HG03521 (cell line): ENCODE measurements around the gene SPTBN1.
A peak's percentile ranks its signal among the peaks of the same experiment; 100 is the strongest.

ENCODE experiments used
- ATAC-seq: cut with Tn5 transposase; IDR thresholded peaks from one replicate; pipeline ENCODE4 v1.9.1; 2021; ENCODE audit warnings: mild to moderate bottlenecking, moderate library complexity; ENCODE audit not compliant: unreplicated experiment

Gene SPTBN1

GRCh38 chr2:54455563-54456361 lies at the start of gene SPTBN1:
SPTBN1 (plus strand) TSS chr2:54456327; CDS start chr2:54526419, 70,092 bp downstream.
- peak; percentile 28 for ATAC-seq

GRCh38 chr2:54407693-54408092 lies 48.4 kb upstream of the SPTBN1 start:
- ATAC-seq, result no peak

DNA sequence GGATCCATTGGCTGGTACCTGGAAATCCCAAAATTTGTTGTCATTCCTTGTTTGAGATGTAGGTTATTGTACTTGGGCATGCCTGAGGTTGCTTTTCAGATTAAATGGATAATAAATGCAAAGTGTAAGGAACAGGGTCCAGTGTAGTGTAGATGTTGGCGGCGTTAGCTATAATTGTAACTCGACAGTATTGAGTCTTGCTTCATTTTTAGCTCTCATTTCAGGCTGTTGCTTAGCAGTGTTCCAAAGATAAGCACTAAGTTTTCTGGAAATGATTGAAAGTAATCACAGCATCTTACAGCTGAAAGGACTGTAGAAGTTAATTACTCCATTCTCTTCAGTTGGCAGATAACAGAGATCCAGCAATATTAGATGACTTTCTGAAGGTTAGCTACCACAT lies 47.8 kb upstream of the SPTBN1 start:
- no peak for ATAC-seq

- ATAC-seq, result no peak
These were observed 46.4 kb upstream of the SPTBN1 start for GRCh38 chr2:54409752-54410151.

- ATAC-seq, result no peak
These were observed 44.2 kb upstream of the SPTBN1 start for GRCh38 chr2:54411801-54412354.

DNA sequence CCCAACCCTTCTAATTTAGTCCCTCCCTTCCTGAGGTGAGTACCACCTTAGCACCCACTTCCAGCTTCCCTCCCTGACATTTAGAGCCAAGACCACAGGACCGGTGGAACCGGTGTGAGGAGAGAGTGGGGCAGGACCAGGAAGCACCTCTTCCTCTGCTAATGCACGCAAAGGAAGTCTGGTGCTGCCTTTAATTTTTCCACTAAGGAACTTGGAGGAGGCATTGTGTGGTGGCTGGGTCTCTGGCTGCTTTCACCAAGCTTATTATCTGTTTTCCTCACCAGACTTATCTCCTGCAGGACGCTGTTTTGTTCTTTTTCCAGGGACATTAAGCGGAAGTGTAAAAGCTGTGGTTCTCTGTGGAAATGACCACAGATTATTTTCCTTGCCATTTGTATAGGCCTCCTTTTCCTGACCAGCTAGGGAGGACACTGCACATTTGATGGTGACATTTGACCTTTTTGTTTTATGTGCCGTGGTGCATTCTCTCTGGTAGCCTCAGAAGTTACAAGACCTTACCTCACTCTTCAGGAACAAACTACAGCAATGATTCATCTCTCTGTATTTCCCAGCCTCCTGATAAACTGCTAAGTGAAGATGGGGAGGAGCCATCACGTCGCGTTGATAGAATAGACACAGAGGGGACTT lies 39.8 kb upstream of the SPTBN1 start:
- ATAC-seq, result no peak

GRCh38 chr2:54416938-54417337 lies 39.2 kb upstream of the SPTBN1 start:
- no peak for ATAC-seq

DNA sequence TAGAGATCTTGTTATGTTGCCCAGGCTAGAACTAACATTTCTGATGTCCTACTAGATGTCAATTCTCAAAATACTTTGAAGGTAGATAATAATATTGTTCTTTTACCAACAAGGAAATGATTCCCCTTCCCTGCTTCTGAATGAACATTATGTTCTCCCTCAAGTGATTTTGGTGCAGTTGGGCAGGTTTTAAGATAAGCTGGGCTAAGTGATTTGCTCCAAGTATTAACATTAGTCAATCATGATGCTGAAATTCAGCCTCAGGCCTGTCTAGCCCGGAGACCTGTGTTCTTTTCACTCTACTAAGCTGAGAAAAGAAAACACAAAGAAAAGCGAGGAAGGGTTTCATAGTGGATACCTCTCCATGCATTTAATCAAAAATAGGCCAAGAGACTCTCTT lies 38.5 kb upstream of the SPTBN1 start:
- no peak for ATAC-seq

DNA sequence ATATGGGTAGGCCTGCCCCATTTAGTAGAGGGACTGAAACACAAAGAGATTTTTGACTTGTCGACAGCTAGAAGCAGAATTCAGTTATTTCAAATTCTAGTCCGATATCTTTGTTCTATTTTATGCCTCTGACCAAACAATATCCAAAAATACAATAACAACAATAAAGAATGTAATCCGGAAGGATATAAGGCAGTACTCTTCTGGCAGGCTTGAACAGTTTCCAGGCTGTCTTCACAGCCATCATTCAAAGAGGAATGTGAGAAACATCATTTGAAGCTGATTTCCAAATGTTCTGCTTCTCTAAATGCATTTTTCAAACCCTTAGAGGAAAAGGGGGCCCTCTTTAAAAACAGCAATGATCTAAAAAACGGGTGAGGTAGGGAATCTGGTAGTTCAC lies 36.7 kb upstream of the SPTBN1 start:
- ATAC-seq, result no peak

- ATAC-seq, result no peak
These were observed 36.1 kb upstream of the SPTBN1 start for GRCh38 chr2:54419855-54420523.

DNA sequence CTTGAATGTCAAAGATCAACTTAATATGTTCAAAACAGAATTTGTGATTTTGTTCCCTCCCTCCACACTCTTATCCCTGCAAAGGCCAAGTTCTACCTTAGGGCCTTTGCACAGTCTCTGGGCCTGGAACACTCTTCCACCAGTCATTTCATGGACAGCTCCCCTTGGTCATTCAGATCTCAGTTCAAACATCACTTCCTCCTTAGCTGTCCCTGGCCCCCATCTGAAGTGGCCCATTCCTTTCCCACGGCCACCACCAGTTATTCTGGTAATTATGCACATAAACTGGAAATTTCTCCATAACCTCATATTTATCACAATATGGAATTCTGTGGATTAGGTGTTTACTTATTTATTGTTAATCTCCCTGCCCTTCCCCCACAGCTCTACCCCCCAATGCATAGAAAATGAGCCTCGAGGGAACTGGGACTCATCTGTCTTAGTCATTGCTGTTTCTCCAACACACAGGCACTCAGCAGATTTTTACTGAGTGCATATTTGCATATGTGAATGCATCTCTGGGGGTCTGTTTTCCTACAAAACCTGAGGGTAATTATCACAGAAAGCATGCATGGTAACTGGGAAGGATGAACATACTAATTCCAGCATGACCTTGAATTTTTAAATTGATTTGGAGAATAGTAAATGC lies 35.5 kb upstream of the SPTBN1 start:
- ATAC-seq, result no peak

DNA sequence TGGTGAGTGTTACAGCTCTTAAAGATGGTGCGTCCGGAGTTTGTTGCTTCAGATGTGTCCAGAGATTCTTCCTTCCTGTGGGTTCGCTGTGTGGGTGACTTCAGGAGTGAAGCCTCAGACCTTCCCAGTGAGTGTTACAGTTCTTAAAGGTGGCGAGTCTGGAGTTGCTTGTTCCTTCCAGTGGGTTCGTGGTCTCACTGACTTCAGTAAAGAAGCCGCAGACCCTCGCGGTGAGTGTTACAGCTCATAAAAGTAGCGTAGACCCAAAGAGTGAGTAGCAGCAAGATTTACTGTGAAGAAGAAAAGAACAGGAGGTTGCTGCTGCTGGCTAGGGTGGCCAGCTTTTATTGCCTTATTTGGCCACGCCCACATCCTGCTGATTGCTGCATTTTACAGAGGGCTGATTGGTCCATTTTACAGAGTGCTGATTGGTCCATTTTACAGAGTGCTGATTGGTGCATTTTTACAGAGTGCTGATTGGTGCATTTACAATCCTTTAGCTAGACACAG lies 34.0 kb upstream of the SPTBN1 start:
- no peak for ATAC-seq

- ATAC-seq, result no peak
These were observed 32.9 kb upstream of the SPTBN1 start for GRCh38 chr2:54423213-54423612.

DNA sequence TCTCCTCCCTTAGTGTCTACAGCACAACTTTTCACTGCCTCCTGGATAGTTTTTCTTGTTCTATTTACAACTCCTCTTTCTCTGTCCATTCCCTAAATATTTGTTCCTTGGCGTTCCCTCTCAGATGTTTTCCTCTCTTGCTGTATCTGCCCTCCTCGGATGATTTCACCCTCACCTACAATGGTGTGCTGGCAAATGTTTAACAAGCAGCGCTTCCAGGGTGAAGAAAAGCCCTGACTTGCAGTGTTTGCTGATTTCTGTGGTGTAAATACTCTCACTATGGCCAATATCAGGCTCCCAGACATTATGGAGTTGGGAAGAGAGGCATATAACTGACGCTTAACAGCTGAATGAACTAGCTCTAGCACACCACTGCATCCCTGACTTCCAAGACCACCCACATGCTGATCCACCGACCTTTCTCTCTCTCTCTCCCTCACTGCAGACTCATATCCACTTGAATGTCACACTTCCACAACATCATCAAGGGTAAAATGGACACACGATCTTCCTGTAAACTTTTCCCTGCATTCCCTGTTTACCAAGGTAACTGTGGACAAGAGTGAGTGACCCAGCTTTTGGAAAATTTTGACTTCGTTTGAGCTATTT lies 31.5 kb upstream of the SPTBN1 start:
- ATAC-seq, result no peak

DNA sequence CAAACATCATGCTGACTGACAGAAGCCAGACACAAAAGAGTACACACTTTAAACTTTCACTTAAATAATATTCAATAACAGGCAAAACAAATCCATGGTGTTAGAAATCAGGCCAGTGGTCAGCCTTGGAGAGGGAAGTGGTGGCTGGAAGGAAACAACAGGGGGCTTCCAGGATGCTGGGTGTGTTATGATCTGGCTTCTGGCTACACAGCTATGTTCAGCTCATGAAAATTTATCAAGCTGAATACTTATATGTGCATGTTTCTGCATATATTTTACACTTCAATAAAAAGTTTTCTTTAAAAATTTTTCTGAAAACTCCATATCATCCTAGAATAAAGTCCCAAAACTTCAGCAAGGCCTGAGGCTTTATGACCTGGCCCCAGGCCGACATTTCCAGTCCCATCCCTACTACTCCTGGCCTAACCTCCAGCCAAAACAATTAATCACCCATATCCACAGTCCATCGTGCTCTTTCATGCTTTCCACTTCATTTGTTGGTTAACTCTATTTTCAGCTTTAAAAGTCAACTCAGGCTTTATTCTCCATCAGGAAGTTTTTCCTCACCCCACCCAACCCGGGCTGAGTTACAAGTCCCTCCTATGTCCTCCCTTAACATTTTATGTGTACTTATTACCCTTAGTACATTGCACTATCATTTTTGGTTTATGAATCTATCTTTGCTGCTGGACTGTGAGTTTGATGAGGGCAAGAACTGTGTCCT lies 27.9 kb upstream of the SPTBN1 start:
- no peak for ATAC-seq

DNA sequence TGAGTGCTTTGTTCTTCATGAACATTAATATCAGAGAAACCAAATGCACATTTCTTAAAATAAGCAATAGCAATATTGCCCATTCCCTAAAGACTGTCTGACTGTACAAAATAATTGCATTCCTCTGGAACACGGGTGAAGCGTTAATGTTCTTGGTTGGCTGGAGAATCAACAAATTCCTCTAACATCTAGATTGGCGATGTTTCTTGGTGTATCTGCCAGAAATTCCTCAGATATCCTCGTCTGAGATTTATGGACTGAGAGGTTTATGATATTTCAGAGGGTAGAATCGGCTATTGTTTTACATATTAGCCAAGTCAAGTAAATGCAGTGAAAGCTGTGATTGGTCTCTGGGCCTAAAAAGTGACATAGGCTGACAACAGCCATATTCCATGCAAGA lies 27.1 kb upstream of the SPTBN1 start:
- ATAC-seq, result no peak

GRCh38 chr2:54429811-54430551 lies 26.1 kb upstream of the SPTBN1 start:
- no peak for ATAC-seq

- no peak for ATAC-seq
These were observed 25.5 kb upstream of the SPTBN1 start for GRCh38 chr2:54430649-54431048.
